ENCODE measurements around the gene PMFBP1.

DNA sequence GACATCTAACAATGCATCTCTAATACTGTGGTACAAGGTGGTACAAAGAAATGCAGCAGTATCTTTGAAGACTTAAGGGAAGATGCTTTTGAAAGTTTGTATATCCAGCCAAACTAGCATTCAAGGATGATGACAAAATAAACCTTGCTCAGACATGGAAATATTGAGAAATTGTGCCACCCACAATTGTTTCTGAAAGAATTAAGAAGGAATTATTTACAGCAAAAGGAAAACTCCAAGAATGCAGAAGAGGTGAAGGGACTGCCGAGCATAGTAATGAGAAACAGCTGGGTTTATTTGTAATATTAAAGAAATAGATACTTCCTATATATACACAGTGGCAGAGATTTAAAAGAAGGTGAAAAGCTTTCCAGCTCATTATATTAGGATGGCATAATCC lies 29.5 kb downstream of the PMFBP1 start:
- TF ChIP-seq, protein P1, sequence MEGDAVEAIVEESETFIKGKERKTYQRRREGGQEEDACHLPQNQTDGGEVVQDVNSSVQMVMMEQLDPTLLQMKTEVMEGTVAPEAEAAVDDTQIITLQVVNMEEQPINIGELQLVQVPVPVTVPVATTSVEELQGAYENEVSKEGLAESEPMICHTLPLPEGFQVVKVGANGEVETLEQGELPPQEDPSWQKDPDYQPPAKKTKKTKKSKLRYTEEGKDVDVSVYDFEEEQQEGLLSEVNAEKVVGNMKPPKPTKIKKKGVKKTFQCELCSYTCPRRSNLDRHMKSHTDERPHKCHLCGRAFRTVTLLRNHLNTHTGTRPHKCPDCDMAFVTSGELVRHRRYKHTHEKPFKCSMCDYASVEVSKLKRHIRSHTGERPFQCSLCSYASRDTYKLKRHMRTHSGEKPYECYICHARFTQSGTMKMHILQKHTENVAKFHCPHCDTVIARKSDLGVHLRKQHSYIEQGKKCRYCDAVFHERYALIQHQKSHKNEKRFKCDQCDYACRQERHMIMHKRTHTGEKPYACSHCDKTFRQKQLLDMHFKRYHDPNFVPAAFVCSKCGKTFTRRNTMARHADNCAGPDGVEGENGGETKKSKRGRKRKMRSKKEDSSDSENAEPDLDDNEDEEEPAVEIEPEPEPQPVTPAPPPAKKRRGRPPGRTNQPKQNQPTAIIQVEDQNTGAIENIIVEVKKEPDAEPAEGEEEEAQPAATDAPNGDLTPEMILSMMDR (conservative IDR thresholded peaks at IDR 0.05; ENCODE audit: low read length): no peak
- TF ChIP-seq EZH2phosphoT487 (IDR thresholded peaks at IDR 0.05; ENCODE audit: borderline replicate concordance, low read depth, low read length): no peak

Measured in OCI-LY7 (cell line).